ENCODE measurements around the gene PANX2. TPM values are rescaled to one million over a fixed set of nuclear protein-coding genes. Genes with fewer than 3 reads are reported as not detected.
A peak's percentile ranks its signal among the peaks of the same experiment; 100 is the strongest.

Gene PANX2
- total RNA-seq, 1 donor from 2014 or later, result 0.88 TPM

DNA sequence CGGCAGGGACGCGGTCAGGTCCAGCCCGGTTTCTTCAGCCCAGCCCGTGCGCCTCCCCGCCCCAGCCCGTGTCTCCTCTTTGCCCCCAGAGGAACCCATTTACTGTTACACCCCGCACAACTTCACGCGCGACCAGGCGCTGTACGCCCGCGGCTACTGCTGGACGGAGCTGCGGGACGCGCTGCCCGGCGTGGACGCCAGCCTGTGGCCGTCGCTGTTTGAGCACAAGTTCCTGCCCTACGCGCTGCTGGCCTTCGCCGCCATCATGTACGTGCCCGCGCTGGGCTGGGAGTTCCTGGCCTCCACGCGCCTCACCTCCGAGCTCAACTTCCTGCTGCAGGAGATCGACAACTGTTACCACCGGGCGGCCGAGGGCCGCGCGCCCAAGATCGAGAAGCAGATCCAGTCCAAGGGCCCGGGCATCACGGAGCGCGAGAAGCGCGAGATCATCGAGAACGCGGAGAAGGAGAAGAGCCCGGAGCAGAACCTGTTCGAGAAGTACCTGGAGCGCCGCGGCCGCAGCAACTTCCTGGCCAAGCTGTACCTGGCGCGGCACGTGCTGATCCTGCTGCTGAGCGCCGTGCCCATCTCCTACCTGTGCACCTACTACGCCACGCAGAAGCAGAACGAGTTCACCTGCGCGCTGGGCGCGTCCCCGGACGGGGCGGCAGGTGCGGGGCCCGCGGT lies 6.5 kb downstream of the PANX2 start:
- DNase-seq (ENCODE audit: low spot score), result no peak
- no peak overlapping the region for H3K27ac ChIP-seq
- no peak overlapping the region for H3K4me2 ChIP-seq
- Mint-ChIP-seq H3K9me3 (no peaks in the 10 kb centered on the region), H3K4me3 (no peak overlapping the region), H3K4me1 (peaks cover 12% of the 10 kb centered on the region), H3K36me3 (peaks cover 2% of the 10 kb centered on the region), H3K27ac (no peak overlapping the region), H3K27me3 (ENCODE audit: insufficient read depth, low read depth) (peaks cover 3% of the 10 kb centered on the region)
- H3K79me2 ChIP-seq (ENCODE audit: low read depth), result no peaks in the 10 kb centered on the region
- H2AFZ ChIP-seq (replicated peaks), result no peak overlapping the region
- no peaks in the 10 kb centered on the region for H3K36me3 ChIP-seq
- TF ChIP-seq, protein P1, sequence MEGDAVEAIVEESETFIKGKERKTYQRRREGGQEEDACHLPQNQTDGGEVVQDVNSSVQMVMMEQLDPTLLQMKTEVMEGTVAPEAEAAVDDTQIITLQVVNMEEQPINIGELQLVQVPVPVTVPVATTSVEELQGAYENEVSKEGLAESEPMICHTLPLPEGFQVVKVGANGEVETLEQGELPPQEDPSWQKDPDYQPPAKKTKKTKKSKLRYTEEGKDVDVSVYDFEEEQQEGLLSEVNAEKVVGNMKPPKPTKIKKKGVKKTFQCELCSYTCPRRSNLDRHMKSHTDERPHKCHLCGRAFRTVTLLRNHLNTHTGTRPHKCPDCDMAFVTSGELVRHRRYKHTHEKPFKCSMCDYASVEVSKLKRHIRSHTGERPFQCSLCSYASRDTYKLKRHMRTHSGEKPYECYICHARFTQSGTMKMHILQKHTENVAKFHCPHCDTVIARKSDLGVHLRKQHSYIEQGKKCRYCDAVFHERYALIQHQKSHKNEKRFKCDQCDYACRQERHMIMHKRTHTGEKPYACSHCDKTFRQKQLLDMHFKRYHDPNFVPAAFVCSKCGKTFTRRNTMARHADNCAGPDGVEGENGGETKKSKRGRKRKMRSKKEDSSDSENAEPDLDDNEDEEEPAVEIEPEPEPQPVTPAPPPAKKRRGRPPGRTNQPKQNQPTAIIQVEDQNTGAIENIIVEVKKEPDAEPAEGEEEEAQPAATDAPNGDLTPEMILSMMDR (IDR thresholded peaks at IDR 0.05), result no peak
- no peak for TF ChIP-seq EZH2phosphoT487 (IDR thresholded peaks at IDR 0.05)
- no peak for TF ChIP-seq EZH2 (IDR thresholded peaks at IDR 0.05)
- peaks cover 2% of the 10 kb centered on the region for H3F3A ChIP-seq (ENCODE audit: low read depth)
- no peaks in the 10 kb centered on the region for H3K9me3 ChIP-seq (ENCODE audit: low read depth)
- no peaks in the 10 kb centered on the region for H4K20me1 ChIP-seq (ENCODE audit: low read depth)
- no peaks in the 10 kb centered on the region for H3K4me1 ChIP-seq
- H3K27me3 ChIP-seq, result peaks cover 3% of the 10 kb centered on the region
- H3K9ac ChIP-seq, result no peak overlapping the region
- no peak overlapping the region for H3K4me3 ChIP-seq

DNA sequence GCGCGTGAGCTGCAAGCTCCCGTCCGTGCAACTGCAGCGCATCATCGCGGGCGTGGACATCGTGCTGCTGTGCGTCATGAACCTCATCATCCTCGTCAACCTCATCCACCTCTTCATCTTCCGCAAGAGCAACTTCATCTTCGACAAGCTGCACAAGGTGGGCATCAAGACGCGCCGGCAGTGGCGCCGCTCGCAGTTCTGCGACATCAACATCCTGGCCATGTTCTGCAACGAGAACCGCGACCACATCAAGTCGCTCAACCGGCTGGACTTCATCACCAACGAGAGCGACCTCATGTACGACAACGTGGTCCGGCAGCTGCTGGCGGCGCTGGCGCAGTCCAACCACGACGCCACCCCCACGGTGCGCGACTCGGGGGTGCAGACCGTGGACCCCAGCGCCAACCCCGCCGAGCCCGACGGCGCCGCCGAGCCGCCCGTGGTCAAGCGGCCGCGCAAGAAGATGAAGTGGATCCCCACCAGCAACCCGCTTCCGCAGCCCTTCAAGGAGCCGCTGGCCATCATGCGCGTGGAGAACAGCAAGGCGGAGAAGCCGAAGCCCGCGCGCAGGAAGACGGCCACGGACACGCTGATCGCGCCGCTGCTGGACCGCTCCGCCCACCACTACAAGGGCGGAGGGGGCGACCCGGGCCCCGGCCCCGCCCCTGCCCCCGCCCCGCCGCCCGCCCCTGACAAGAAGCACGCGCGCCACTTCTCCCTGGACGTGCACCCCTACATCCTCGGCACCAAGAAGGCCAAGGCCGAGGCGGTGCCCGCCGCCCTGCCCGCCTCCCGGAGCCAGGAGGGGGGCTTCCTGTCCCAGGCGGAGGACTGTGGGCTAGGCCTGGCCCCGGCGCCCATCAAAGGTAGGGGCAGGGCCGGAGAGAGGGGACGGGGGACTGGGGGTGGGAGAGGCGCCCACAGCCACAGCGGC lies 7.3 kb downstream of the PANX2 start:
- H3K9me3 Mint-ChIP-seq, result no peaks in the 10 kb centered on the region
- no peaks in the 10 kb centered on the region for H3K79me2 ChIP-seq (ENCODE audit: low read depth)
- no peak overlapping the region for H3K4me3 Mint-ChIP-seq
- no peaks in the 10 kb centered on the region for H3K36me3 ChIP-seq
- H3K4me1 ChIP-seq, result no peaks in the 10 kb centered on the region
- no peaks in the 10 kb centered on the region for H3K27me3 ChIP-seq
- TF ChIP-seq EZH2phosphoT487 (IDR thresholded peaks at IDR 0.05) (no peak), EZH2 (IDR thresholded peaks at IDR 0.05) (no peak)
- TF ChIP-seq, protein P1 (IDR thresholded peaks at IDR 0.05), result no peak
- no peak for DNase-seq (ENCODE audit: low spot score)
- H3K27me3 Mint-ChIP-seq (ENCODE audit: insufficient read depth, low read depth), result peaks cover under 1% of the 10 kb centered on the region
- no peak overlapping the region for H3K27ac ChIP-seq
- H2AFZ ChIP-seq (replicated peaks), result no peak overlapping the region
- H3K36me3 Mint-ChIP-seq, result peaks cover 2% of the 10 kb centered on the region
- H3K9me3 ChIP-seq (ENCODE audit: low read depth), result no peaks in the 10 kb centered on the region
- H4K20me1 ChIP-seq (ENCODE audit: low read depth), result no peaks in the 10 kb centered on the region
- peak overlapping the region; percentile 92 for H3K27ac Mint-ChIP-seq
- peaks cover 12% of the 10 kb centered on the region for H3K4me1 Mint-ChIP-seq
- no peak overlapping the region for H3K9ac ChIP-seq
- no peak overlapping the region for H3K4me3 ChIP-seq
- H3F3A ChIP-seq (ENCODE audit: low read depth), result no peaks in the 10 kb centered on the region
- H3K4me2 ChIP-seq, result no peak overlapping the region

DNA sequence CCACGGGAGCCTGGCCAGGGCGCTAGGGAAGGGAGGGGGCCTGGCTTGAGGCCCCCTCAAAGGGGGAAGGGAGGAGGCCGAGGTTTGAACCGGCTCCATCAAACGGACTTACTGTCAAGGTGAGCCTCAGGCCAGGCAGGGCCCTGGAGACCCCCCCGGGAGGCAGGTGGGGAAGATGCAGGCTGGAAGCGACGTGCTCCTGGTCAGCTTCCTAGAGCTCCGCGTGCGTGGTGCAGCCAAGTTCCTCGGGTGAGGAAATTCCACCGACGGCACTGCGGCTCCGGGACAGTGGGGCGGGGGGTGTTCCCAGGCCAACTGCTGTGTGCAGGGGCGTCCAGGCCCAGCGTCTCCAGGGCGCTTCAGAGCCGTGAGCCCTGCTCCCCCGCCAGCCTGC lies 7.9 kb downstream of the PANX2 start:
- Histone ChIP-seq H3K36me3 (no peaks in the 10 kb centered on the region), H3K4me3 (no peak overlapping the region), H4K20me1 (ENCODE audit: low read depth) (no peaks in the 10 kb centered on the region), H3K27ac (no peak overlapping the region), H3K4me1 (no peaks in the 10 kb centered on the region), H3F3A (ENCODE audit: low read depth) (no peaks in the 10 kb centered on the region), H2AFZ (replicated peaks) (no peak overlapping the region), H3K27me3 (no peaks in the 10 kb centered on the region), H3K9ac (no peak overlapping the region), H3K4me2 (no peak overlapping the region), H3K79me2 (ENCODE audit: low read depth) (no peaks in the 10 kb centered on the region), H3K9me3 (ENCODE audit: low read depth) (no peaks in the 10 kb centered on the region)
- Mint-ChIP-seq H3K27ac (no peak overlapping the region), H3K9me3 (no peaks in the 10 kb centered on the region), H3K4me1 (peaks cover 12% of the 10 kb centered on the region), H3K4me3 (no peak overlapping the region), H3K27me3 (ENCODE audit: insufficient read depth, low read depth) (peaks cover 3% of the 10 kb centered on the region), H3K36me3 (peaks cover 2% of the 10 kb centered on the region)
- no peak for DNase-seq (ENCODE audit: low spot score)
- TF ChIP-seq EZH2 (IDR thresholded peaks at IDR 0.05) (no peak), EZH2phosphoT487 (IDR thresholded peaks at IDR 0.05) (no peak)
- TF ChIP-seq, protein P1 (IDR thresholded peaks at IDR 0.05), result no peak

All from neural progenitor cell (in vitro differentiated cells).